Measurements from ENCODE around the gene TNFRSF6B.

TNFRSF6B gene

DNA sequence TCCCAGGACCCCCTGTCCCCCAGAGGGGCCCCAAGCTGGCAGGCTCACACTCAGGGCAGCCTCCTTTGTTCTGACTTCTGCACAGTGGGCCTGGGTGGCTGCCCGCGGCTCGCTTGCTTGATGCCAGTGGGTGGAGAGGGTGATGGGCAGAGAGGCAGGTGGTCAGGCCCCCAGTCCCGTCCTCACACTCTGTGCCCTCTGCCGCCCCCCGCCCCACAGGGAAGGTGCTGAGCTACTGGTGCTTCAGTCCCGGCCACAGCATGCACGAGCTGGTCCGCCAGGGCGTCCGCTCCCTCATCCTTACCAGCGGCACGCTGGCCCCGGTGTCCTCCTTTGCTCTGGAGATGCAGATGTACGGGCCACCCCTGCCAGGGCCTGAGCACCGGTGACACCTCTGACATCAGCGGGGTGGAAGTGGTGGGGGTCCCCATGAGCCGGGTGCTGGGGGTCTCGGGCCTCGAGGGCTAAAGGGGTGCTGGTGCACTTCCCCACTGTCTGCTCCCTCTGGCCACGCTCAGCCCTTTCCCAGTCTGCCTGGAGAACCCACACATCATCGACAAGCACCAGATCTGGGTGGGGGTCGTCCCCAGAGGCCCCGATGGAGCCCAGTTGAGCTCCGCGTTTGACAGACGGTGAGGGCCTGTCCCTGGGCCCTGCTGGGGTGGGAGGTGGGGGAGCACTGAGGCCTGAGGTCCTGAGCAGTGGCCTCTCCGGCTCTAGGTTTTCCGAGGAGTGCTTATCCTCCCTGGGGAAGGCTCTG is 8.9 kb upstream of the TNFRSF6B start:
- H3K27ac ChIP-seq (ENCODE audit: poor library complexity, severe bottlenecking) = peak overlapping the region; percentile 96
- no peak for ATAC-seq (ENCODE audit: low read depth)

DNA sequence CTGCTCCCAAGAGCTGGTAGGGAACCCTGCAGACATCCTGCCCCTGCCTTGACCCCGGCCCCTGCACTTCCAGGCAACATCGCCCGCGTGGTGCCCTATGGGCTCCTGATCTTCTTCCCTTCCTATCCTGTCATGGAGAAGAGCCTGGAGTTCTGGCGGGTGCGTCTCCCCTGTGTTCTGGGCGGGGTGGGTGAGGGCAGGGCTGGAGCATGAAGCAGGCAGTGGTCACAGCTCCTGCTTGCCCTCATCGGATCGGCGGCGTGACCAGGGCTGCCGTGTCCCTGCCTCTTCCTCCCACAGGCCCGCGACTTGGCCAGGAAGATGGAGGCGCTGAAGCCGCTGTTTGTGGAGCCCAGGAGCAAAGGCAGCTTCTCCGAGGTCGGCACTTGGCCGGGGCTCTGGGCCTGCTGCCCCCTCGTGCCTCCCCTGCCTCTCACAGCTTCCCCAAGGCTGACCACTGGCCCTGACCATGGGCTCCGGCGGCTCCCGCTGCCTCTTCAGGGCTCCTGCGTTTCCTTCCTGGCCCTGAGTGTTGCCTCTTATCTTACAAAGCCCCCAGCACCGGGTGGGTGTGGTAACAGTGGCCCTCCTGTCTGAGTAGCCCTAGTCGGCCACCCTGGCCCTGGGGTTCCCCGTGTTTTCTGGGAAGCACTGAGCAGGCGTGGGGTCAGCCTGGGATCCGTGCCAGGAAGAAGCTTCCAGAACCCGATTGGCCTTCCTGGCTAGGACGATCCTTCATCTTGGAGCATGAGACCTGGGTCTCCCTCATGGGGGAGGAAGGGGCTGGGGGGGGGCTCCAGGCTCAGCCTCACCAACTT is 8.0 kb upstream of the TNFRSF6B start:
- ATAC-seq (ENCODE audit: low read depth) = no peak
- H3K27ac ChIP-seq (ENCODE audit: poor library complexity, severe bottlenecking) = peak overlapping the region; percentile 96
- H3K4me1 ChIP-seq (ENCODE audit: insufficient read depth, poor library complexity, severe bottlenecking) = peaks cover 19% of the 10 kb centered on the region
- H3K27me3 ChIP-seq (ENCODE audit: insufficient read depth, poor library complexity, severe bottlenecking) = no peaks in the 10 kb centered on the region
- no peak overlapping the region for H3K4me3 ChIP-seq (ENCODE audit: severe bottlenecking)
- TF ChIP-seq, protein P1, sequence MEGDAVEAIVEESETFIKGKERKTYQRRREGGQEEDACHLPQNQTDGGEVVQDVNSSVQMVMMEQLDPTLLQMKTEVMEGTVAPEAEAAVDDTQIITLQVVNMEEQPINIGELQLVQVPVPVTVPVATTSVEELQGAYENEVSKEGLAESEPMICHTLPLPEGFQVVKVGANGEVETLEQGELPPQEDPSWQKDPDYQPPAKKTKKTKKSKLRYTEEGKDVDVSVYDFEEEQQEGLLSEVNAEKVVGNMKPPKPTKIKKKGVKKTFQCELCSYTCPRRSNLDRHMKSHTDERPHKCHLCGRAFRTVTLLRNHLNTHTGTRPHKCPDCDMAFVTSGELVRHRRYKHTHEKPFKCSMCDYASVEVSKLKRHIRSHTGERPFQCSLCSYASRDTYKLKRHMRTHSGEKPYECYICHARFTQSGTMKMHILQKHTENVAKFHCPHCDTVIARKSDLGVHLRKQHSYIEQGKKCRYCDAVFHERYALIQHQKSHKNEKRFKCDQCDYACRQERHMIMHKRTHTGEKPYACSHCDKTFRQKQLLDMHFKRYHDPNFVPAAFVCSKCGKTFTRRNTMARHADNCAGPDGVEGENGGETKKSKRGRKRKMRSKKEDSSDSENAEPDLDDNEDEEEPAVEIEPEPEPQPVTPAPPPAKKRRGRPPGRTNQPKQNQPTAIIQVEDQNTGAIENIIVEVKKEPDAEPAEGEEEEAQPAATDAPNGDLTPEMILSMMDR (IDR thresholded peaks at IDR 0.05; ENCODE audit: poor library complexity, severe bottlenecking) = no peak
- peak; percentile 91 for DNase-seq (ENCODE audit: low spot score)
- H3K9me3 ChIP-seq (ENCODE audit: severe bottlenecking) = no peaks in the 10 kb centered on the region
- H3K36me3 ChIP-seq (ENCODE audit: low read depth) = peaks cover 9% of the 10 kb centered on the region; the same call in 1 of the 2 replicates

More for the DNA sequence above, 8.9 kb upstream of the TNFRSF6B start:
- Histone ChIP-seq H3K27me3 (ENCODE audit: insufficient read depth, poor library complexity, severe bottlenecking) (no peaks in the 10 kb centered on the region), H3K36me3 (ENCODE audit: low read depth) (peaks cover 13% of the 10 kb centered on the region), H3K4me1 (ENCODE audit: insufficient read depth, poor library complexity, severe bottlenecking) (peaks cover 28% of the 10 kb centered on the region), H3K4me3 (ENCODE audit: severe bottlenecking) (no peak overlapping the region), H3K9me3 (ENCODE audit: severe bottlenecking) (no peaks in the 10 kb centered on the region)
- TF ChIP-seq, protein P1 (IDR thresholded peaks at IDR 0.05; ENCODE audit: poor library complexity, severe bottlenecking) = no peak
- DNase-seq (ENCODE audit: low spot score) = peak; percentile 89

DNA sequence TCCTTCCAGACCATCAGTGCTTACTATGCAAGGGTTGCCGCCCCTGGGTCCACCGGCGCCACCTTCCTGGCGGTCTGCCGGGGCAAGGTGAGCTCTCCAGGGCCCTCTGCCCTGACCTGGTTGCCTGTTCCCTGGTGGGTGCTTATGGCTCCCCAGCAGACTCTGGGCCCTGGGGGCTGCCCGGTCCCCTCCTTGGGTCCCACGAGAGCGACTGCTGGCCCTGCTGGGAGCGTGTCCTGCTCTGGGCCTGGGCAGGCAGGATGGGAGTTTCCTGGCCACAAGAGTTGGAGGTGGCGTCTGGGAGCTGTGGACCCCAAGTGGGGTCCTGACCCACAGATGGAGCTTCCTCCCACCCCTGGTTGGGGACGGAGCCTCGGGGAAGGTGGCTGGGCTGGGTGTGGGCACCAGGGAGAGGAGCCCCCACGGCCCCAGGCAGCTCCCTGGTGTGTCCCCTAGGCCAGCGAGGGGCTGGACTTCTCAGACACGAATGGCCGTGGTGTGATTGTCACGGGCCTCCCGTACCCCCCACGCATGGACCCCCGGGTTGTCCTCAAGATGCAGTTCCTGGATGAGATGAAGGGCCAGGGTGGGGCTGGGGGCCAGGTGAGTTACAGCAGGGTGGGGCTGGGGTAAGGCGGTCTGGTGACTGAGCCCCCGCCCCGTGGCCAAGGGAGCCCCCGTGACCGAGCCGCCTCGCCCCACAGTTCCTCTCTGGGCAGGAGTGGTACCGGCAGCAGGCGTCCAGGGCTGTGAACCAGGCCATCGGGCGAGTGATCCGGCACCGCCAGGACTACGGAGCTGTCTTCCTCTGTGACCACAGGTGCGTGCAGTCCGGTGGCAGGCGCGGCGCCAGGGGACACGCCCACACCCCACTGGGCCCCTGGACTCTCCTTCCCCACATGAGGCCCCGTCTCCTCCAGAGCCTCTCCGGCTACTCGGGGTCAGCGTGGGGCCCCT is 7.1 kb upstream of the TNFRSF6B start:
- H3K27me3 ChIP-seq (ENCODE audit: insufficient read depth, poor library complexity, severe bottlenecking) = no peaks in the 10 kb centered on the region
- DNase-seq (ENCODE audit: low spot score) (peak; percentile 91), ATAC-seq (ENCODE audit: low read depth) (no peak)
- H3K36me3 ChIP-seq (ENCODE audit: low read depth) = peaks cover 7% of the 10 kb centered on the region
- no peaks in the 10 kb centered on the region for H3K9me3 ChIP-seq (ENCODE audit: severe bottlenecking)
- TF ChIP-seq, protein P1 (IDR thresholded peaks at IDR 0.05; ENCODE audit: poor library complexity, severe bottlenecking) = no peak
- peaks cover 13% of the 10 kb centered on the region for H3K4me1 ChIP-seq (ENCODE audit: insufficient read depth, poor library complexity, severe bottlenecking)
- H3K27ac ChIP-seq (ENCODE audit: poor library complexity, severe bottlenecking) = no peak overlapping the region
- no peak overlapping the region for H3K4me3 ChIP-seq (ENCODE audit: severe bottlenecking)

DNA sequence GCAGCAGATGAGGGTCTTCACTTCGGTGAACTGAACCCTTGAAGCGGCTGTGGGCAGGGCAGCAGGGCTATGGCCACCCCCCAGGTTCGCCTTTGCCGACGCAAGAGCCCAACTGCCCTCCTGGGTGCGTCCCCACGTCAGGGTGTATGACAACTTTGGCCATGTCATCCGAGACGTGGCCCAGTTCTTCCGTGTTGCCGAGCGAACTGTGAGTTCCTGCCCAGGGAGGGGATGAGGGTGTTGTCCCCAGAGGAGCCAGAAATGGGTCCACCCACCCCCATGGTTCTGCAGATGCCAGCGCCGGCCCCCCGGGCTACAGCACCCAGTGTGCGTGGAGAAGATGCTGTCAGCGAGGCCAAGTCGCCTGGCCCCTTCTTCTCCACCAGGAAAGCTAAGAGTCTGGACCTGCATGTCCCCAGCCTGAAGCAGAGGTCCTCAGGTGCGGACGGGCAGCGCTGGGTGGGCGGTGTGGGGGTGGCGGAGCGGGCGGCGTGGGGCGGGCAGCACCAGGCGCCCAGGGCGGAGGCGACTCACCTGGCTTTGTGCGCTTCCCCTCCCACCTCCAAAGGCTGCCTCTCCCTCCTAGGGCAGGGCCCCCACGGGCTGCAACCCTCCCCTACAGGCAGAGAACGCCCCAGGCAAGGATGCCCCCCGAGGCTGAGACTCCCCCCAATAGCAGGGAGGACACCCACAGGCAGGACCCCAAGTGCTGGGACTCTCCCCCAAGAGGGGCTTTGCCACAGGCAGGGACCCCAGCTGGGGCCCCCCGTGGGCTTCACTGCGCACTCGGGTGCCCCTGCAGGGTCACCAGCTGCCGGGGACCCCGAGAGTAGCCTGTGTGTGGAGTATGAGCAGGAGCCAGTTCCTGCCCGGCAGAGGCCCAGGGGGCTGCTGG is 6.2 kb upstream of the TNFRSF6B start:
- peaks cover 11% of the 10 kb centered on the region for H3K4me1 ChIP-seq (ENCODE audit: insufficient read depth, poor library complexity, severe bottlenecking)
- peaks cover 13% of the 10 kb centered on the region for H3K36me3 ChIP-seq (ENCODE audit: low read depth)
- TF ChIP-seq, protein P1 (IDR thresholded peaks at IDR 0.05; ENCODE audit: poor library complexity, severe bottlenecking) = no peak
- no peak overlapping the region for H3K4me3 ChIP-seq (ENCODE audit: severe bottlenecking)
- peak overlapping the region; percentile 42 for H3K27ac ChIP-seq (ENCODE audit: poor library complexity, severe bottlenecking)
- DNase-seq (ENCODE audit: low spot score) = peak; percentile 85
- no peaks in the 10 kb centered on the region for H3K9me3 ChIP-seq (ENCODE audit: severe bottlenecking)
- ATAC-seq (ENCODE audit: low read depth) = no peak
- H3K27me3 ChIP-seq (ENCODE audit: insufficient read depth, poor library complexity, severe bottlenecking) = no peaks in the 10 kb centered on the region
